D721Med (cell line): Measurements from ENCODE around the gene LTBP1.
"Not testable (repeated sequence)": the region's sequence is repeated elsewhere in the genome, so short reads cannot be mapped to it uniquely, and the experiment has no call there.

Source experiments
- DNase-seq: peaks from one replicate; pipeline ENCODE4 v3.0.0; 2011; ENCODE audit warnings: low spot score; ENCODE audit not compliant: insufficient read length
- FAIRE-seq: peaks from 2 replicates; lab custom pipeline; 2011; peaks lifted over from hg19 to GRCh38; lab: Jason Lieb, UNC
- TF ChIP-seq, protein P1 (sequence below): IDR thresholded peaks from 2 replicates; pipeline ENCODE4 v1.5.1; 2012; ENCODE audit warnings: mild to moderate bottlenecking, control low read depth; ENCODE audit not compliant: insufficient read depth; ENCODE audit errors: missing control alignments

The LTBP1 gene

GRCh38 chr2:33441235-33441810 lies 494.6 kb downstream of the LTBP1 start:
- TF ChIP-seq, protein P1, sequence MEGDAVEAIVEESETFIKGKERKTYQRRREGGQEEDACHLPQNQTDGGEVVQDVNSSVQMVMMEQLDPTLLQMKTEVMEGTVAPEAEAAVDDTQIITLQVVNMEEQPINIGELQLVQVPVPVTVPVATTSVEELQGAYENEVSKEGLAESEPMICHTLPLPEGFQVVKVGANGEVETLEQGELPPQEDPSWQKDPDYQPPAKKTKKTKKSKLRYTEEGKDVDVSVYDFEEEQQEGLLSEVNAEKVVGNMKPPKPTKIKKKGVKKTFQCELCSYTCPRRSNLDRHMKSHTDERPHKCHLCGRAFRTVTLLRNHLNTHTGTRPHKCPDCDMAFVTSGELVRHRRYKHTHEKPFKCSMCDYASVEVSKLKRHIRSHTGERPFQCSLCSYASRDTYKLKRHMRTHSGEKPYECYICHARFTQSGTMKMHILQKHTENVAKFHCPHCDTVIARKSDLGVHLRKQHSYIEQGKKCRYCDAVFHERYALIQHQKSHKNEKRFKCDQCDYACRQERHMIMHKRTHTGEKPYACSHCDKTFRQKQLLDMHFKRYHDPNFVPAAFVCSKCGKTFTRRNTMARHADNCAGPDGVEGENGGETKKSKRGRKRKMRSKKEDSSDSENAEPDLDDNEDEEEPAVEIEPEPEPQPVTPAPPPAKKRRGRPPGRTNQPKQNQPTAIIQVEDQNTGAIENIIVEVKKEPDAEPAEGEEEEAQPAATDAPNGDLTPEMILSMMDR = peak; percentile 86
- FAIRE-seq = no peak
- DNase-seq = no peak

DNA sequence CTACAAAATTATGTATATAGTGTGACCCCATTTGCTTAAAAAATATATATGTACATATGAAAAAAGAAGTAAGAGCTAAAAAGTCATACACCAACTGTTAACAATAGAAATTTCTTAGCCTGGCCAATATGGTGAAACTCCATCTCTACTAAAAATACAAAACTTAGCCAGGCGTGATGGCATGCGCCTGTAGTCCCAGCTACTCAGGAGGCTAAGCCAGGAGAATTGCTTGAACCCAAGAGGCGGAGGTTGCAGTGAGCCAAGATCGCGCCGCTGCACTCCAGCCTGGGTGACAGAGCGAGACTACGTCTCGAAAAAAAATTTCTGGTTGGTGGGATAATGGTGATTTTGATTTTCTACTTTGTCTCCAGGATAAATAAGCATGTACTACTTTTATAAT lies 495.3 kb downstream of the LTBP1 start:
- not testable (repeated sequence) for FAIRE-seq, DNase-seq

DNA sequence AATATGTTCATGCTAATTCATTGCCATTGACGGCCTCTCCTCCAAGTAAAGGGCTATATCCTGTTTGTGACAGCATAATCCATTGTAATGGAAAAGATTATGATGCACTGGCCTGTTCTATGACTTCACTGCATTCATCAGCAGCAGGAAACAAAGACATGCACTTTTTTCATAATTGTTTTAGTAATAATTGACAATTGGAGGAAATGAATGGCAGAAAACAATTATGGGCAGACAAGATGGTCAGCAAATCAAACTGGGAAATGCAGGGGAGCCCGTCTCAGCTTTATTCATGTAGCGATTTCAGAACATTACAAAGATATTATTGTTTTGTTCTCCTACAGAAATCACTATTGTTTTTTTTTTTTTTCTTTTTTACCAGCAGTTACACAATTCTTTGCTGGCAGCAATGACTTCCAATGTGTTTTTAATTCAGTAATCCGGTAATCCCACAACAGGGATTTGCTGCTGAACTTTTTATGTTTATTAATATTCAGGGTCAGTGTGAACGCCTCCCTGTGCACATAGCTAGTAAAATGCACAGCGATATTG lies 495.9 kb downstream of the LTBP1 start:
- TF ChIP-seq, protein P1 = no peak
- DNase-seq (no peak), FAIRE-seq (peak; percentile 21)

- FAIRE-seq = no peak
- TF ChIP-seq, protein P1 = no peak
- DNase-seq = no peak
These were observed 496.6 kb downstream of the LTBP1 start for GRCh38 chr2:33443274-33443829.

- TF ChIP-seq, protein P1 = no peak
- no peak for FAIRE-seq
- no peak for DNase-seq
These were observed 498.2 kb downstream of the LTBP1 start for GRCh38 chr2:33444967-33445366.

GRCh38 chr2:33448220-33448899 lies 501.6 kb downstream of the LTBP1 start:
- no peak for DNase-seq
- FAIRE-seq = no peak
- TF ChIP-seq, protein P1 = no peak
